Measurements from ENCODE around the gene CPPED1.

CPPED1 gene

DNA sequence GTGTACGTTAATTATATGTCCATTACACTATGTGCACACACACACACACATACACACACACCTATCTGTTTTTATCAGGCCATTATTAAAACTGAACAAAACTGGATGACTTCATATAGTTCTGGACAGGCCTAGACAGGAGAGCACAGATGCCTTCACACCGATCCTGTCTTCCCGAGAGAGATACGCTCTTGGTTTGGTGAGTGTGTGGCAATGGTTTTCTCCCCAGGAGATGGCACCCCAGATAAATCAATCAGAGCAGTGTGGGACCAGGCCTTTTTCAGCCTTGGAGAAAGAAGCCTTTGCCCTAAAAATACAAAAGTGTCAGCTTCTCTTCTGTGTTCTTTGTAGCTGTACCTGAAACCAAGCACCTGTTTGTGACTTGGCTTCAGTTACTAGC is 83.7 kb downstream of the CPPED1 start:
- H3K36me3 Mint-ChIP-seq (ENCODE audit: low read depth) = peaks cover 10% of the 10 kb centered on the region
- H3K27ac Mint-ChIP-seq = no peak overlapping the region

DNA sequence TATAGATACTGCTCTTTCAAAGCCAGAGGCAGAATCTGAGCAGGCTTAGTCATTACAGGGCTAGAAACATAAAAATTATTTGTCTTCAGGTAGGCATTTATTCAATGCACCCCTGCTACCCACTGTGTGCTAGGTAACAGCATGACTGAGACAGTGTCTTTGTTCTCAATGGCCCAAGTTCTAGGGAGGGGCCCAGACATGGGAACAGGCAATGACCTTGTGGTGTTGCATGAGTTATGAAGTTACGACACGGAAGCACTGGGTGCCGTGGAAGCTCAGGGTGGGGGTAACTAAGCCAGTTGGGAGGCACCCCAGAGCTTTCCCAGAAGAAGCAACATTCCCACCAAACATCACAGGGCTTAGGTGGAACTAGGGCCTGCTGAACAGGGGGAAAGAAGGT is 87.0 kb downstream of the CPPED1 start:
- Mint-ChIP-seq H3K4me1 (ENCODE audit: low read depth) (no peaks in the 10 kb centered on the region), H3K27me3 (no peaks in the 10 kb centered on the region), H3K4me3 (no peak overlapping the region), H3K9me3 (peaks cover 21% of the 10 kb centered on the region), H3K27ac (no peak overlapping the region), H3K36me3 (ENCODE audit: low read depth) (peaks cover 12% of the 10 kb centered on the region)
- no peak for DNase-seq

More for the DNA sequence above, 83.7 kb downstream of the CPPED1 start:
- no peak for DNase-seq
- Mint-ChIP-seq H3K27me3 (no peaks in the 10 kb centered on the region), H3K4me3 (no peak overlapping the region), H3K4me1 (ENCODE audit: low read depth) (no peaks in the 10 kb centered on the region), H3K9me3 (peaks cover 16% of the 10 kb centered on the region)

DNA sequence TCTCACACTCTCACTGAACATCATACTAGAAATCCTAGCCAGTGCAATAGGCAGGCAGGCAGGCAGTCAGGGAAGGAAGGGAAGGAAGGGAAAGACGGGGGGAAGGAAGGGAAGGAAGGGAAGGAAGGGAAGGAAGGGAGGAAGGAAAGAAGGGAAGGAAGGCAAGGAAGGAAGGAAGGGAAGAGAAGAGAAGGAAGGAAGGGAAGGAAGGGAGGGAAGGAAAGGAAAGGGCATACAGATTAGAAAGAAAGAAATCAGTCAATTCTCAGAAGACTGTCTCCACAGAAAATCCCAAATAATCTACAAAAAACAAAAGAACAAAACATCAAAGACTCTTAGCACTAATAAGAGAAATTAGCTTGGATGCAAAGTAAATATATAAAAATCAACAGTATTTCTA is 93.9 kb downstream of the CPPED1 start:
- no peak for DNase-seq
- Mint-ChIP-seq H3K27me3 (no peaks in the 10 kb centered on the region), H3K36me3 (ENCODE audit: low read depth) (peaks cover 2% of the 10 kb centered on the region), H3K9me3 (peaks cover 10% of the 10 kb centered on the region), H3K4me3 (no peak overlapping the region), H3K4me1 (ENCODE audit: low read depth) (no peaks in the 10 kb centered on the region), H3K27ac (no peak overlapping the region)

DNA sequence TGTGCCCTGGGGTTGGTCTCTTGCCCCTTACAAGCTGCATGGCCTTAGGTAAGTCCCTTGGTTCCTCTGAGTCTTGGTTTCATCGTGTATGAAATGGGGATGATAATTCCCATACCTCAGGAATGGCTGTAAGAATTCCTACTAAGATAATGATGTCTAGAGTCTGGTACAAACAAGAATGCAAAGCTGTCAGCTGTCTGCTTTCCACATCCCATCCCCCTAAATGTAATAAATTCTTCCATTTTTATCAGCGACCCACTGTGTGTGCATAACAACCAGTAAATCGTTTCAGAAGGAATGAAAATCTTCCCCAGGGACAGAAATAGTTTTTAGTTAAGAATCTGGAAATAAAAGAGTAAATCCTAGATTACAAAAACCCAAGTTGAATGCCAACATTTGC is 95.4 kb downstream of the CPPED1 start:
- Mint-ChIP-seq H3K27me3 (no peaks in the 10 kb centered on the region), H3K4me1 (ENCODE audit: low read depth) (no peaks in the 10 kb centered on the region), H3K36me3 (ENCODE audit: low read depth) (peaks cover 8% of the 10 kb centered on the region), H3K9me3 (peaks cover 2% of the 10 kb centered on the region), H3K4me3 (no peak overlapping the region), H3K27ac (no peak overlapping the region)
- no peak for DNase-seq

DNA sequence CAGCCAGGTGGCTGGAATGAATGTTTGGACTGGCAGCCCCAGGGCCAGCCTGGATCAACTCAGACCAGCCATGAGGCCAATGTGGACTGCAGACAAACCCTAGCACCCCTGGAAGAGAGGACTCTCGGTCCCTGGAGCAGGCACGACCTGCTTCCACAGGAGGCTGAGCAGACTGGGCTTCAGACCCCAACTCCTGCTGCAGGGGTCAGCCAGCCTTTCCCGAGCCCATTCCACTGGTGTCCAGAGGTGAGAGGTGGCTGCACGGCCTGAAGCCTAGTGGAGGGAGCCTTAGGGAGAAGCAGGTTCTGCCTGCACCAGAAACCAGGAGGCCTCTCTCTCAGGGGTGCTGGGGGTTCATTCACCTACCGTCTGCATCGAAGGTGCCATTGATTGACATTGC is 97.1 kb downstream of the CPPED1 start:
- Mint-ChIP-seq H3K27ac (no peak overlapping the region), H3K4me1 (ENCODE audit: low read depth) (no peaks in the 10 kb centered on the region), H3K9me3 (peaks cover 2% of the 10 kb centered on the region), H3K36me3 (ENCODE audit: low read depth) (peaks cover 11% of the 10 kb centered on the region), H3K4me3 (no peak overlapping the region), H3K27me3 (no peaks in the 10 kb centered on the region)
- DNase-seq = no peak

DNA sequence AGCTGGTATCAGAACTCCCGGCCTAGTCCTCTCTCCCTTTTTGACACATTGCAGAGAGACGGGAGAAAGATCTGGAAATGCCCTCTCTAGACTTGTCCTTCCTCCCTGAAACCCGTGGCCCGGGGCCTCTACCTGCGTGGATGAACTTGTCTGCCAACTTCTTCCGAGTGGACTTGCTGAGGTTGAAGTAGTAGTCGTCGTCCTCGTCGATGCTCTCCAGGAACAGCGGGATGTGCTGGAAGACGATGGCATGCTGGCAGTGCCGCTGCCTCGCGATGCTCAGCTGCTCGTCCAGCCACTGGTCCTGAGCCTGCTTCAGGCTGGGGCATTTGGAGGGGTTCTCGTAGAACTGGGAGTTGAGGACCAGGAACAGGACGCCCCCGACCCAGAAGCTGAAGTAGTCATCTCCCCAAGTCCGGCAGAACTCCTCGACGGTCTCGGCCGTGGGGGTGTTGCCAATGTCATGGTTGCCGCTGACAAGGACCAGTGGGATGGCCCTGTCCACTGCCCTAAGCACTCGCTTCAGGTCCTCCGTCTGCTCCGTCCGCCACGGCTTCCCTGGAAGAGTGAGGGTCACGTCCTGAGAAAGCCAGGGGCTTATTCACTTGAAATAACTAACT is 99.1 kb downstream of the CPPED1 start:
- peaks cover 11% of the 10 kb centered on the region for H3K36me3 Mint-ChIP-seq (ENCODE audit: low read depth)
- H3K4me3 Mint-ChIP-seq = no peak overlapping the region
- H3K9me3 Mint-ChIP-seq = no peaks in the 10 kb centered on the region
- no peak overlapping the region for H3K27ac Mint-ChIP-seq
- no peaks in the 10 kb centered on the region for H3K27me3 Mint-ChIP-seq
- H3K4me1 Mint-ChIP-seq (ENCODE audit: low read depth) = peaks cover 4% of the 10 kb centered on the region
- no peak for DNase-seq

DNA sequence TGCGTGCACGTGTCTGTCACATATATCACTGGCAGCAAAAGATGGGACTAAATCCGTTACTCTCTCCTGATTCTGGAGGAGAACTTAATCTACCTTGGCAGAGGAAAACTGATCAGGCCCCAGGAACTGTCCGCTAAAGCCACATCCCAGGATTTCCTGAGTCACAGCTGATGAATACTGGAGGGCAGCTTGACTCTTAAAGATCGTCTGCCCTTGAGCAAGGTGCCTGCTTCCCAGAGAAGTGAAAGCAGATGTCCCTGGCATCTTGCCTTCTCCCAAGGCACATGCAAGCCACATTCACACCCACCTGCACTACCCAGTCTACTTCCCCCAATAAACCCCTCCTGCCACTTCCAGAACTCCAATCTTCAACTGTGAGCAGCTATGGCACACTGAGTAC is 99.8 kb downstream of the CPPED1 start:
- no peak overlapping the region for H3K27ac Mint-ChIP-seq
- no peak overlapping the region for H3K4me3 Mint-ChIP-seq
- no peaks in the 10 kb centered on the region for H3K9me3 Mint-ChIP-seq
- H3K27me3 Mint-ChIP-seq = no peaks in the 10 kb centered on the region
- DNase-seq = no peak
- peaks cover 11% of the 10 kb centered on the region for H3K36me3 Mint-ChIP-seq (ENCODE audit: low read depth)
- H3K4me1 Mint-ChIP-seq (ENCODE audit: low read depth) = peaks cover 11% of the 10 kb centered on the region

DNA sequence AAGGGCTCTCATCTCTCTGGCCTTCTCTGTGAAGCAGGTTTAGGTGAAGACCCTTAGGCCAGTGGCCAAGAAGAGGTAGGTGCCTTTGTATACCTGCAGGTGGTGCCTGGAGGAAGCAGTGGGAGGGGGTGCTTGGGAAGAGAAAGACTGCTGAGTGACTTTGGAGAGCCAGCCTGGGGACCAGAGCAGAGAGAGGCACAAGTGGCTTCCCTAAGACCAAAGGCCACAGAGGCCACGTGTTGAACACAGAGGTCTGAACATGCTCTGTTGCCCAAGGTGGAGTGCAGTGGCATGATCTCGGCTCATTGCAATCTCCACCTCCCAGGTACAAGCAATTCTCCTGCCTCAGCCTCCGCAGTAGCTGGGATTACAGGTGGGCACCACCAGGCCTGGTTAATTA is 103.5 kb downstream of the CPPED1 start:
- Mint-ChIP-seq H3K9me3 (no peaks in the 10 kb centered on the region), H3K36me3 (ENCODE audit: low read depth) (peaks cover 13% of the 10 kb centered on the region), H3K27ac (no peak overlapping the region), H3K27me3 (no peaks in the 10 kb centered on the region), H3K4me1 (ENCODE audit: low read depth) (peaks cover 16% of the 10 kb centered on the region), H3K4me3 (no peak overlapping the region)
- DNase-seq = no peak

DNA sequence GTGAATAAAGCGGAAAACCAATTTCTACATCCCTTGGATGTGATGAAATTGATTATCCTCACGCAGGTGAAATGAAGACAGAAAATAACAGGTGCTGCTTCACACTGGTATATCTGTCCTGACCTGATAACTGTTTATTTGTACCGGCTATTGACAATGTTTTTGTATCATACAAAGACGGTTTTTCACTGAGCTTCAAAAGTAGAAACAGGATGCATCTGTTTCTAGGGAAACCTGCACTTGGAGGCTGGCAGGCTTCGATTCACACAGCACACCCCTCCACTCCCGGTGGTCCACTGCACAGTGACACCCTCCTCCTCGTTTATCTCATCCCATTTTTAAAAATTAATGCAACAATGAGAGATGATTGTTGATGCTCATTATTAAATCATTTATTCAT is 104.5 kb downstream of the CPPED1 start:
- DNase-seq = no peak
- Mint-ChIP-seq H3K9me3 (no peaks in the 10 kb centered on the region), H3K4me3 (no peak overlapping the region), H3K27ac (no peak overlapping the region), H3K27me3 (no peaks in the 10 kb centered on the region), H3K4me1 (ENCODE audit: low read depth) (peaks cover 16% of the 10 kb centered on the region), H3K36me3 (ENCODE audit: low read depth) (peaks cover 9% of the 10 kb centered on the region)

DNA sequence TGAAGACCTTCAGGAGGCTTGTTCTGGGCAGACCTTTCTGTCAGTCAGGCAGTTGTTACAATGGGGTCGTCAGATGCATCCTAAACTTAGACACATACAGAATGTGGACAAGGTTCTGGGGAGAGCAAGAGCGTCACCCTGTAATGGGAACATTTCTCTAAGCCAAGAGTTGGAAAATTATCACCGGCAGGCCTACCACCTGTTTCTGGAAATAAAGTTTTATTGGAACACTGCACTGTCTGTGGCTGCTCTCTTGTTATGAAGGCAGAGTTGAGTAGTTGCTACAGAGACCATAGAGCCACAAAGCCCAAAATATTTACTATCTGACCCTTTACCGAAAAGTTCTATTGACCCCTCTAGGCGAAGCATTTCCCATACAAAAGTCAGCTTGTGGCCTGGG is 106.2 kb downstream of the CPPED1 start:
- Mint-ChIP-seq H3K4me1 (ENCODE audit: low read depth) (peaks cover 16% of the 10 kb centered on the region), H3K4me3 (no peak overlapping the region), H3K9me3 (no peaks in the 10 kb centered on the region), H3K27ac (no peak overlapping the region), H3K36me3 (ENCODE audit: low read depth) (peaks cover 4% of the 10 kb centered on the region), H3K27me3 (no peaks in the 10 kb centered on the region)
- no peak for DNase-seq

DNA sequence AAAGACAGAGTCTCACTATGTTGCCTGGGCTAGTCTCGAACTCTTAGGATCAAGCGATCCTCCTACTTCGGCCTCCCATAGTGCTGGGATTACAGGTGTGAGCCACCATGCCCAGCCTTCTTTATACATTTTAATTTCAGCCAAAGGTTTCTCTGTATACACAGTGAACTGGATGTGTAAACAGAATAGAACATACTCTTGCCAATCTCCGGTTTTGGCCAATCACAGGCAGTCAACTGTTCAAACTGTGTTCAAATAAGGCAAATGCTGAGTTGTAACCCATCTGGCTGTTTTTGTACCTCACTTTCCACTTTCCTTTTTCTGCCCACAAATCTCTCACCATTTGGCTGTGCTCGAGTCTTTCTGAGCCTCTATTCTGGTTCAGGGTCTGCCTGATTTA is 108.2 kb downstream of the CPPED1 start:
- DNase-seq = no peak
- no peaks in the 10 kb centered on the region for H3K9me3 Mint-ChIP-seq
- peaks cover 4% of the 10 kb centered on the region for H3K36me3 Mint-ChIP-seq (ENCODE audit: low read depth)
- H3K4me1 Mint-ChIP-seq (ENCODE audit: low read depth) = peaks cover 18% of the 10 kb centered on the region
- H3K27me3 Mint-ChIP-seq = no peaks in the 10 kb centered on the region
- no peak overlapping the region for H3K4me3 Mint-ChIP-seq
- no peak overlapping the region for H3K27ac Mint-ChIP-seq

DNA sequence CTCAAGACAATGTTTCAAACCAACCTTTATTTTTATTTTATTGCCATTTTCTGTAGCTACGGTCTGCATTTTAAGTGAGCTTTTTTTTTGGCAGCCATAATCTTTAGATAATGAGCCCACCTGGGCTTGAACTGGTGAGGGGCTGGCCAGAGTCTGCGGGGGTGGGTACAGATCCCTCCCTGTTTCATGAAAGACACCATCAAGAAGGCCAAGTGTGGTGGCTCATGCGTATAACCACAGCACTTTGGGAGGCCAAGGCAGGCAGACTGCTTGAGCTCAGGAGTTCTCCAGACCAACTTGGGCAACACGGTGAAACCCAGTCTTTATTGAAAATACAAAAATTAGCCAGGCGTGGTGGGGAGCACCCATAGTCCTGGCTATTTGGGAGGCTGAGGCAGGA is 113.7 kb downstream of the CPPED1 start:
- Mint-ChIP-seq H3K4me1 (ENCODE audit: low read depth) (peaks cover 15% of the 10 kb centered on the region), H3K27me3 (no peaks in the 10 kb centered on the region), H3K36me3 (ENCODE audit: low read depth) (peaks cover 2% of the 10 kb centered on the region), H3K27ac (no peak overlapping the region), H3K9me3 (no peaks in the 10 kb centered on the region), H3K4me3 (no peak overlapping the region)
- DNase-seq = no peak

DNA sequence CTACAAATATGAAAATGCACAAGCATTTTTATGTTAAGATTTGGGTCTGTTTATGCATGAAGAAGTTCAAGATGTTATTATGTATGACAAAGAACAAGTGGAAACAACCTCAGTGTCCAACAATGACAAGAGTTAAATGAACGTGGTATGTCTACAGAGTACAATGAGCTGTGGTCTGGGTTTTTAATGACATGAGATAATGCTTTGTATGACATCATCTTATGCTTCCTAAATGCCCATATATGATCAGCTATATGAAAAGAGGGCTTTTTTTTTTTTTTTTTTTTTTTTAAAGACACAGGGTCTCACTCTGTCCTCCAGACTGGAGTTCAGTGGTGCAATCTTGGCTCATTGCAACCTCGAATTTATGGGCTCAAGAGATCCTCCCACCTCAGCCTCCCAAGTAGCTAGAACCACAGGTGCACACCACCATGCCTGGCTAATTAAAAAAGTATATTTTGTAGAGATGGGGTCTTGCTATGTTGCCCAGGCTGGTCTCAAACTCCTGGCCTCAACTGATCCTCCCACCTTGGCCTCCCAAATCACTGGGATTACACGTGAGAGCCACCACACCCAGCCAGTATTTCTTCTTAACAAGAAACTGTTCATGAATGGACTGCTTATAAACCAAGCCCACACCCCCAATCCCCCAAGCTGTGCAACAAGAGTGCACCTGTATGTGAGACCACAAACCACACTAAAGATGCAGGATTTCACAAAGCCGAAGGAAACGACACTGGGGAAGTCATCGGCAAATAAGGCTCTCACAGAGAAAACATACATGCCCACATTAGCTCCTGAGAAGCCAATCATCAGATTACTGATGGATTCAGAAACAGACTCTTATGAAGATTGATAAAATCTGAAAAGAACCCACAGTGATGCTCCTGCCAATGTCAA is 114.5 kb downstream of the CPPED1 start:
- Mint-ChIP-seq H3K4me3 (no peak overlapping the region), H3K27me3 (no peaks in the 10 kb centered on the region), H3K27ac (no peak overlapping the region), H3K4me1 (ENCODE audit: low read depth) (peaks cover 15% of the 10 kb centered on the region), H3K9me3 (no peaks in the 10 kb centered on the region), H3K36me3 (ENCODE audit: low read depth) (peaks cover 2% of the 10 kb centered on the region)
- no peak for DNase-seq

DNA sequence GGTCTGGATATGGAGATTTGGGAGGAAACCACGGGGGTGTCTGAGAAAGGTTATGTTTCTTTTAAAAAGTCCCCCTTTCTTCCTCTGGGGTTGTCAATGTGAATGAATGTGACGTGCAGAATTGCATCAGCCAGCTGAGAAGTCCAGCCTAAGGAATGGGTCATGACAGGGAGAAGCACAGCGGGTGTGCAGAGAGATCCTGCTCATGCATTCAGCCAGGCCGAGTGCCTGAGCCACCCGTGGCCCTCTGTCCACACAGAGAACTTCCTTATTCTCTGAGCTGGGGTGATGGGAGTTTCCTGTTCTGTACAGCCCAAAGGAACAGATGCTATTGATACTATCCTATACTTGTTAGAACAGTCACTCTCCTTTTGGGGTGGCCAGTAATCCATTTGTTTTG is 117.9 kb downstream of the CPPED1 start:
- DNase-seq = no peak
- peaks cover 15% of the 10 kb centered on the region for H3K4me1 Mint-ChIP-seq (ENCODE audit: low read depth)
- H3K27ac Mint-ChIP-seq = no peak overlapping the region
- H3K36me3 Mint-ChIP-seq (ENCODE audit: low read depth) = no peaks in the 10 kb centered on the region
- no peak overlapping the region for H3K4me3 Mint-ChIP-seq
- H3K9me3 Mint-ChIP-seq = no peaks in the 10 kb centered on the region
- no peaks in the 10 kb centered on the region for H3K27me3 Mint-ChIP-seq

DNA sequence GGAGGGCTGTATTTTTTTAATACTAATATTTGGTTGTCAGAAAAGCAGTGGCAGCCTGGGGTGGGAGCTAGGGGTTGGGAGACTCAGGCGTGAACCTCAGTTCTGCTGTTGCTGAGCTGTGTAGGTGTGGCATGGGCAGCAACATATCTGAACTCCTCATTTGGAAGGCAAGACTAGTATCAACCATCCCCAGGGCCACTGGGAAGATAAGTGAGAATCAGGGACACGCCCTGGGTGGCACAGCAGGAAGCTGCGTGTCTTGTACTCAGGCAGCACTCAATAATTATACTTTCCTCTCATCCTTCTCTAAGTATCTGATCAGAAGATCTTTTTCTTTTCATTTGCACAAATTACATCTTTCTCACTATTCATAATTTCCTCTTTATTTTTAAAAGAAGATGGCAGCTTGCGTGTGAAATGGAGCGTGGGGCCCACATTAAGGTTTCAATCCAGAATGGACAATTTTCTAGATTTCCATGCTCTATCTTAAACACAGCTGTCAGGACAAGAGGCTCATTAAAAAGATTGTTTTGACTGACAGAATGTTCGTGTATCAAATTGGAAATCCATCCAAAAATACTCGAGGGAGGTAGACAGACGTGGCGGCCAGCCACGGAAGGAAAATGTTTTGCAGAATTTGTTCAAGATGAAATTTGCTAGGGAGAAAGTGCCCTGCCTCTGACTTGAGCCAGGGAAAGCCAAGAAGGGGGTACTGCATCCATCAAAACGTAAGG is 121.1 kb downstream of the CPPED1 start:
- no peaks in the 10 kb centered on the region for H3K27me3 Mint-ChIP-seq
- H3K4me1 Mint-ChIP-seq (ENCODE audit: low read depth) = peaks cover 5% of the 10 kb centered on the region
- no peaks in the 10 kb centered on the region for H3K9me3 Mint-ChIP-seq
- H3K36me3 Mint-ChIP-seq (ENCODE audit: low read depth) = no peaks in the 10 kb centered on the region
- no peak overlapping the region for H3K4me3 Mint-ChIP-seq
- no peak overlapping the region for H3K27ac Mint-ChIP-seq
- no peak for DNase-seq
